Activated naive CD4-positive, alpha-beta T cell treated with anti-CD3 and anti-CD28 coated beads, Interleukin-2, amount 50 U/mL, for 72 hours (primary cell): ENCODE results near the gene SRPRB. TPM values are rescaled to one million over a fixed set of nuclear protein-coding genes. Genes with fewer than 3 reads are reported as not detected.

ENCODE experiments used
- ATAC-seq, 2 donors: fragments of 150-1000 bp; cut with Tn5 transposase; 2 replicates each; pipeline ENCODE4 v1.10.0; 2021; ENCODE audit warnings: mild to moderate bottlenecking in 2 of 2, moderate library complexity in 2 of 2
- DNase-seq, 2 donors: peaks; one replicate each; pipeline ENCODE4 v3.0.0; 2021 to 2022; ENCODE audit warnings: low spot score in 2 of 2
- H3K27ac Mint-ChIP-seq, 2 donors: one replicate each; pipeline ENCODE4 v1.8.0; 2022; ENCODE audit warnings: mild to moderate bottlenecking in 2 of 2, mixed read lengths in 2 of 2
- H3K36me3 Mint-ChIP-seq, 2 donors: one replicate each; pipeline ENCODE4 v1.8.0; 2022; ENCODE audit warnings: mixed read lengths in 2 of 2
- H3K9me3 Mint-ChIP-seq, 2 donors: one replicate each; pipeline ENCODE4 v1.8.0; 2022; ENCODE audit warnings: mixed read lengths in 2 of 2
- total RNA-seq, 2 donors: library from RNA; stranded (reverse); gene quantifications; one replicate each; pipeline ENCODE4 v1.2.3, GENCODE V29; 2022

Gene SRPRB
- total RNA-seq, 2 donors from 2014 or later: 30.6 to 50.1 TPM

DNA sequence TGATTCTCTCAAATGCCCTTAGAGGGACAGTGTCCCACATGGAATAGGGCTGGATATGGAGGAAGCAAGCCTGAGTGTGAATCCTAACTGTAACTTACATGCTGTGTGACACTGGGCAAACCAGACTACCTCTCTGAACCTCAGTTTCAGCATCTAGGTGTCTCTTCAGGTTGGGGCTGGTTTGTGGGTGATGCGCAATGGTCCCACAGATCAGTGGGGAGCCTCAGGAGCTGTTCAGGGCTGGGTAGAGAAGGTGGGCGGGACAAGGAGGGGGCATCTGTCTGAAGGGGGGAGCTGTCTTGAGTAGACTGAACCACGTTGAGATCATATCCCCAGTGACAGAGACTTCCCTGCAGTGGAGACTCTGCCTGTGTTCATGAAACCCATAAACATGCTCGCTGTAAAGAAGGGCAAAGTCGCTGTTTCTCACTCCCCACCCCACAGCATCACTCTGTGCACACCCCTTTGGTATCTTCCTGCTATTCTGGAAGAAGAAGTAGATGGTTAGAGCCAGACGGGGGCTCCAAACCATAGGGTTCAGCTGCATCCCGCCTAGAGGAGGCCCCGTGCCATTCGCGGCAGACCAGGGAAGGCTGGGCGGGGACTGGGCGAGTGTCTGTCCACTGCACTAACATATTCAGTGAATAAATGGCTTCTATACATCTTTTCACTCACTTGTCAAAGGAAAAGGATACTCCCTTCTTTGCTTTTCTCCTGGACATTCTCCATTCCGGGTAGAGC, 28.4 kb downstream of the SRPRB start:
- peak overlapping the region in 1 of 2 donors; percentile 79 for H3K27ac Mint-ChIP-seq
- ATAC-seq: no peak
- no peak for DNase-seq
- no peaks in the 10 kb centered on the region for H3K36me3 Mint-ChIP-seq
- no peaks in the 10 kb centered on the region for H3K9me3 Mint-ChIP-seq

DNA sequence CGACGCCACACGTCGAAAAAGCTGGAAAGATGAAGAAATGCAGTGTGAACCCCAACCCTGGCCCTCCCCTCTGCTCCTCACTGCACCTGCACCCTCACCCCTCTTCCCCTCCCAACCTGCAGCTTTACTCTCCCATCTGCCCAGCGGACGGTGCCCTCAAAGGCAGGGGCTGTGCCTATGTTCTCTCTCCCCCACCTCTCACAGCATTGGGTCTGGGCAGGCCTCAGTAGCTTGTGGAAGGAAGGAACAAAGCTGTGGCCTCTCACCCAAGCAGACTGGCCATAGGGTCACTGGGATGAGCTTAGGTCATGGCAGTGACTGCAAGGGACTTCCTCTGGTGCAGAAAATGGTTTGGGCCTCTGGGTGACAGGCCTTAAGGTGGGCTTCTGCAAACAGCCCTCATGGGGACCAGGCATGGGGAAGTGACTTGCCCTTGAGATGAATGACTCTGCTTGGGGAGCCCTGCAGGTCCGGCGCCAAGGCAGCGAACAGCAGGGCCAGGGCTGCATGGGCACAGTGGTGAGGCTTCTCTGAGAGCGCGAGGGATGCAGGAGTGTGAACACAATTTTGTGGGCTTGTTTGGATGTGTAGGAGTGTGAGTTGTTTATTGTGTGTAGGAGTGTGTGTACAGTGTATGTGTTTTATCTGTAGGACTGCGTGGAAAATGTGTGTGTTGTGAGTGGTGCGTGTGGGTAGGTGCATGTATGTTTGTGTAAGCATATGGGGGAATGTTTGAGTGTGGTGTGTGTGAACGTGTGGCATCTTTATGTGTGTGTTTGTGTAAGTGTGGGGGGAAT, 29.2 kb downstream of the SRPRB start:
- no peaks in the 10 kb centered on the region for H3K36me3 Mint-ChIP-seq
- no peak overlapping the region for H3K27ac Mint-ChIP-seq
- DNase-seq (no peak), ATAC-seq (no peak)
- no peaks in the 10 kb centered on the region for H3K9me3 Mint-ChIP-seq

DNA sequence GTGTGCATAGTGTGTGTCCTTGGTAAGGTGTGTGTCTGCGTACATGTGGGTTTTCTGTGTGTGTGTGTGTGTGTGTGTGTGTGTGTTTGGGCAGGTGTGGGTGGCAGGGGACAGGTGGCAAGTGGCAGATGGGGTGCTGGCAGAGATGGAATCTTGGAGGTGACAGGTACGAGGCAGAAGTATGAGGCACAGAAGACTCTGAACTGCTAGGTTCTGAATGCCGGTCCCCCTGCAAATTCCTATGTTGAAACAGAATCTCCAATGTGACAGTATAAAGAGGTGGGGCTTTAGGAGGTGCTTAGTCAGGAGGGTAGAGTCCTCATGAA, 29.8 kb downstream of the SRPRB start:
- no peaks in the 10 kb centered on the region for H3K36me3 Mint-ChIP-seq
- DNase-seq (no peak), ATAC-seq (no peak)
- no peak overlapping the region for H3K27ac Mint-ChIP-seq
- H3K9me3 Mint-ChIP-seq: no peaks in the 10 kb centered on the region

DNA sequence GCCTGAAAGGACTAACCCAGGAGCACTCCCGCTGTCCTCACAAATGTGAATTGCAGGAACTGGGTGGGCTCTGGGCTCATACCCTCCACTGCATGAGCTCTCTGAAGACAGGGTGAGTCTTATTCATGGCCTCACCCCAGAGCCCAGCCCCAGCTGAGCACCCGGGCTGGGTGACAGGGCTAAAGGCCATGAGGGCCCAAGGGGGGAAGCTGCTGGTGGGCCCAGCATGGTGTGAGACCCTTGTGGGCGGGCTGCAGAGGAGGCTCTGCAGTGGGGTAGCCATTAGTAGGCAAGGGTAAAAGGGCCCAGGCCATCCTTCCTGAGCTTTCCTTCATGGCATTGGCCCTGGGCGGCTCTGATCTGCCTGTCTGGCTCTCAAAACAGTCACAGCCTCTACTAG, 30.3 kb downstream of the SRPRB start:
- Mint-ChIP-seq H3K27ac (no peak overlapping the region), H3K36me3 (no peaks in the 10 kb centered on the region), H3K9me3 (no peaks in the 10 kb centered on the region)
- ATAC-seq: no peak
- DNase-seq: no peak

DNA sequence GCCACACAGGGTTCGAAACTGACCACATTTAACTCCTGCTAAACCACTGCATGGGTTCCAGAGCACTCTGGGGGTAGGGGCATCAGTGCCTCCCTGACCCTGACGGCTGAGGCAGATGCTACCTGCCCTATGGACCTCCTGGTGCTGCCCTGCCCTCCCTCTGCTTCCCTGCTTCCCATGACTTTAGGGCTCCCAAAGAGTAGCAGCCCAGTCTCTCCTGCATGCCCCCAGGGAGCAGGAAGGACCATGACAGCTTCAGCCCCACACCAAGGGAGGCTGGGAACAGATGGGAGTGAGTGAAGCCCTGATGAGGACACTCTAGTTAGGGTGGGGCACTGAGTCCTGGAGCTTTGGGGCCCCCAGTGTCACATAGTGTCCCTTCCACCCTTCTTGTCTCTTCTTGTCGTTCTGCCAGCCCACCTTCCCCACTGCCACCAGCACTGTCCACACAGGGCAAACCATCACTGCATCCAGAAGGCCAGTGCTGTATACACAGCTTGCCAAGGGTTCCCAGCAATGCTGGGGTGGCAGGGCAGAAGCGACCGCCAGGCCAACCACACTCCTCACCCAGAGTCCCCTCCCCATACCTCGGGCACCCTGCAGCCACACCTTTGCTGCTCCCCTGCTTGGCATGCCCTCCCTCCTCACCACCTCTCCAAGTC, 31.0 kb downstream of the SRPRB start:
- H3K27ac Mint-ChIP-seq: no peak overlapping the region
- no peaks in the 10 kb centered on the region for H3K9me3 Mint-ChIP-seq
- no peaks in the 10 kb centered on the region for H3K36me3 Mint-ChIP-seq
- DNase-seq (no peak), ATAC-seq (no peak)

DNA sequence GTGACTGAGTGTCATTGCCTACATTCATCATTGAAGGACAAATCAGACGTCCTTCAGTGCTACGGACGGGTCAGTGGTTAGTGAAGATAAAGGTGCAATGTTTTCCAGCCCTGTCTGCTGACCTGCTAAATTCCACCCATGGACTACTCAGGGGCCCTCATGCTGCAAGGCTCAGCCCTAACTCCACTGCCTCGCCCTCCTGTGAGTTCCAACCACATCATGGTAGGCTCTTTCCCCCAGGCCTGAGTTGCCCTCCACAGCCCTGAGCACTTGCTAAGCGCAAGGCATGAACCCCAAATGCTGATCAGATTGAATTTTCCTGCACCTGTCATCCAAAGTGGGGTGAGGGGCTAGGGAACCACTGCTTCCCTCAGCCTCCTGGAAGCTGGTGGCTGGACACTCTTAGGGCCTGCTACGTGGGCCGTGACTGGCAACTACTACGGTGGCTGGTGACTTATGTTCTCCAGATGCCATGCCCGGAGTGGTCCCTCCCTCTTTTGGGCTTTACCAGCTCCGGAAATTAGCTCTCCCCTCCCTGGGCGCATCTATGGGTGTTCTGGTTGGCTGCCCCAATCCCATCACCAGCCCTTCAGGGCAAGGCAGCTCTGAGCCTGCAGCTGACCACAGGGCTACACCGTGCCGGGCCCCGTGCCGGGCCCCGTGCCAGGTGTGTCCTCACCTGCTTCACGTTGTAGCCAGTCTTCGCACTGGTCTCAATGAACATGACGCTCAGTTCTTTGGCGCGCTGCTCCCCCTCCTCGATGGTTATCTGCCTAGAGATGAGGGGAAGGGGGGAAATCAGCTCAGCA, 32.1 kb downstream of the SRPRB start:
- ATAC-seq (no peak), DNase-seq (no peak)
- Mint-ChIP-seq H3K9me3 (no peaks in the 10 kb centered on the region), H3K27ac (no peak overlapping the region), H3K36me3 (no peaks in the 10 kb centered on the region)

DNA sequence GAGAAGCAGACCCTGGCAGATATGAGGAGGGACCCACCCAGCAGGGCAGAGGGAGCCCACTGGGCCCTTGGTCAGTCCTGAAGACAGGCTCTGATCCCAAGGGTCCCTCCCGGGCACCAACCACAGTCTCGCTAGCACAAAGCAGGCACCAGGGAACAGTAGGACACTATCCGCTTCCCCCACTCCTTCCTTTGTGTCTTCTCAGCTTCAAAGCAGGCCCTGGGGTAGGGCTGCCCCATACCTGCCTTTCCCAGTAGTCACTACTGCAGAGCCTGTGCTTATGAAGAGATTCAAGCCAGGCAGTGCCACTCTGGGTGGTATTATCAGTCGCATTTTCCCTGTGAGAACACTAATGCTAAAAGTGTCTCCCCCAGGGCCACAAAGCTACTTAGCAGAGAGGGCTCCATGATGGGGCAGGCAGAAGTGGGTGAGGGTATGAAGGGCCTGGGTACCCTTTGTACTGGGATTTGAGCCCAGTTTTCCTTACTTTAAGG, 32.7 kb downstream of the SRPRB start:
- Mint-ChIP-seq H3K9me3 (no peaks in the 10 kb centered on the region), H3K36me3 (no peaks in the 10 kb centered on the region), H3K27ac (no peak overlapping the region)
- DNase-seq: no peak
- ATAC-seq: no peak

DNA sequence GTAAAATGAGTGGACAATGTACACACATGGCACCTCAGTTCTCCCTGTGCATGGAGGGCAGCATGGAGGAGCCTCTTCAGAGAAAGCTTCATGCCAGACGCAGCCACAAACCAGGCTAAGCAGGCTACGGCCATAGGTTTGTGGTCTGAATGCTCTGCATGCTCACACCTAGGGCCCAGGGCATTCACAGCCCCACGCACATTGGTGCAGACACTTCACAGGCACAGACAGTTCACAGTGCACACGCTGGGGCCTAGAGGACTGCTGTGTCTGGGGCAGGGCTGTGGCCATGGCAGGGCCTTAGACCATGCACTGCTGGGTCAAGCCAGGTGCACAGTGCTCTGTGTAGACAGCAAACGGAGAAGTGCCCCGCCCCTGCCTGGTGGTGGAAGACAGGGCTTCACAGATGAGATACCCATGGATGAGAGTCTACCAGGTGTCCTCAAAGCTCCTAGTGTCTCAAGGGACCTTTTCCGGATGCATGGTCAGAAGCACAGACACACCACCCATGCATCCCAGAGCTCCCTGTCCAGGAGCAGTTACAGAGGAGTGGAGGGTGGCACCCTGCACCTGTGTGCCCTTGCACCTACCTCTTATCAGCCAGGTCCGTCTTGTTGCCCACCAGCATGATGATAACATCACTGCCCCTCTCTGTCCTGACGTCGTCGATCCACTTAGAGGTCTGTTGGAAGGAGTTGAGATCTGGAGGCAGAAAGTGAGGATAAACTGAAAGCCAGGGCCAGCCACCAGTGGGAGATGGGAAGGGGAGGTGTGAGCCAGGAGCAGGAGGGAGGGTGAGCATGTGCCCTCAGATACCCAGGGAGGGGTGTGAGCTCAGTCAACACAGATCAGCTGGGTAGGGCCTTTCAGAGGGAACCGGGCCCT, 33.5 kb downstream of the SRPRB start:
- Mint-ChIP-seq H3K27ac (no peak overlapping the region), H3K36me3 (no peaks in the 10 kb centered on the region)
- no peak for ATAC-seq

DNA sequence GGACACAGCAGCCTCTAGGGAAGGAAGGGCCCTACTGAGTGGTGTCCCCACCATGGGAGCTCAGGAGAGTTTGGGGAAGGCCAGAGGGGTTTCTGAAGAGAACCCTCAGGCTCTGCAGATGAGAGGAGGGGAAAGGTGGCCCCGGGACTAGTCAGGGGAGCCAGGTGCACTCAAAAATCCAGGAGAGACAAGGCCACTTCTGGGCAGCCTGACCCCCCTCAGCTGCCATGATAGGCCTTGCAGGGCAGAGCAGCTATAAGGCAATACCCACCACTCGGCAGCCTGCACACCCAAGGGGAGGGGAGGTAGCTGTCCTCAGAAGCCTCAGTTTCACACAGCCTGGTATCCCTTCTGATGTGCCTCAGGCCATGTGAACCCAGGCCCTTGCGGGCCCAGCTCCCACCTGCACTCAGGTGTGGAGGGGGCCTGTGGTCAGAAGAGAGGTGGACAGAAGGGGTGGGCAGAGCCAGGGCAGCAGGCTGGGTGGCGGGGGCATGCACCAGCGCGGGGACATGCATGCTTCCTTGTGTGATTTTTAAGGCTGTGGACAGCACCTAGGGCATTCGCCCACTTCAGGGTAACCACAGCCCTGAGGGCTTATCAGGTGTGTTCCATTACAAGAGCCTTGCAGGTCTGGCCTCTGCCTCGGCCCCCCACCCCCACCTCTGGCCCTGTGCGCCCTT, 34.6 kb downstream of the SRPRB start:
- H3K27ac Mint-ChIP-seq: no peak overlapping the region
- H3K36me3 Mint-ChIP-seq: no peaks in the 10 kb centered on the region
- ATAC-seq (no peak), DNase-seq (no peak)
- no peaks in the 10 kb centered on the region for H3K9me3 Mint-ChIP-seq

More for the DNA sequence above, 33.5 kb downstream of the SRPRB start:
- no peaks in the 10 kb centered on the region for H3K9me3 Mint-ChIP-seq
- no peak for DNase-seq

DNA sequence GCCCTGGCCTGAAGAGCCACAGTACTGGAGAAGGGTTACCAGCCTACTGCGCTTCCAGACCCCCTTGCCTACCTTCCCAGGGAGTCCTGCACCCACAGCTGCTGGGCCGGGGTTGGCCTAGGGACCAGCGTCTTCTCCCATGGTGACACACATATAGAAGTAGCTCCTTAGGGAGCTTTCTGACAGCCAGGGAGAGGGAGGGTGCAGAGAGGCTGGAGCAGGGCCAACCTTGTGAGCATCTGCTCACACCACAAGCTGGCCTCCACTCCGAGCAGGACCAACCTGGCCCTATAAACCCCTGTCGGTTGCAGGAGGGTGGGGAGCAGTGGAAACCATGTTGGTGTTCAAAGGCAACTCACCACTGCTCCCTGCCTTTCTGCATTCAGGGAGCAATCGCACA, 35.2 kb downstream of the SRPRB start:
- Mint-ChIP-seq H3K27ac (no peak overlapping the region), H3K9me3 (no peaks in the 10 kb centered on the region), H3K36me3 (no peaks in the 10 kb centered on the region)
- ATAC-seq (no peak), DNase-seq (no peak)

DNA sequence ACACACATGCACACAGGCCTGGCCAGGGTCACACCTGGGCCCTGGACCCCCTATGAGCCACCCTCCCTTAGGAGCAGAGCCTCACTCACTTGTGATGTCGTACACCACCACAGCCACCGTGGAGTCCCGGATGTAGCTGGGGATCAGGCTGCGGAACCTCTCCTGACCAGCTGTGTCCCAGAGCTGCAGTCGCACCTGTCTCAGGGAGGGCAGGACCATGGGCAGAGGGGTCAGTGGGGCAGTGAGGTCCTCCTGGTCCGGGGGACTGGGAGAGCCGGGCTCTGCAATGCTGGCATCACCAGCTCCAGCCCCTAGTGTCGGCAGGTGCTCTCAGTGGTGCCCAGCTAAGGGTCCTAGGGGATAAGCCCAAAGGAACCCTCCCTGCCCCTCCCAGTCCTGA, 35.6 kb downstream of the SRPRB start:
- no peak overlapping the region for H3K27ac Mint-ChIP-seq
- ATAC-seq (no peak), DNase-seq (no peak)
- H3K9me3 Mint-ChIP-seq: no peaks in the 10 kb centered on the region
- no peaks in the 10 kb centered on the region for H3K36me3 Mint-ChIP-seq

DNA sequence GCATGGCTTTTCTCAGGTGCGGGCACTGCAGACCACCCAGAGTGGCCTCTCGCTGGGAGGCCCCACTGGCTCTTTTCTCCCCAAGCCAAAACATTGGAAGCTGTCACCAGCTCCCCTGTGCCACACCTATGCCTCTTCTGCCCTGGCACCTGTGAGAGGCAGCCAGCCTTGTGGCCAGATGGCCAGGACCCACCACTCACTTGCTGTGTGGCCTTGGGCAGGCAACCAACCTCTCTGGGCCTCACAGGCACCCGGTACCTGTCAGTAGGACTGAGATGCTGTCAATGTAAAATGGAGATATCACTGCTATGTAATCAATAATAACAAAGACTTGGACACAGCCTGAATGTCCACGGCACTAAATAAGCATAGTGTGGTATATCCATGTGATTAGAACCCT, 36.5 kb downstream of the SRPRB start:
- Mint-ChIP-seq H3K9me3 (no peaks in the 10 kb centered on the region), H3K27ac (no peak overlapping the region), H3K36me3 (no peaks in the 10 kb centered on the region)
- no peak for ATAC-seq
- peak in 1 of 2 donors; percentile 35 for DNase-seq

DNA sequence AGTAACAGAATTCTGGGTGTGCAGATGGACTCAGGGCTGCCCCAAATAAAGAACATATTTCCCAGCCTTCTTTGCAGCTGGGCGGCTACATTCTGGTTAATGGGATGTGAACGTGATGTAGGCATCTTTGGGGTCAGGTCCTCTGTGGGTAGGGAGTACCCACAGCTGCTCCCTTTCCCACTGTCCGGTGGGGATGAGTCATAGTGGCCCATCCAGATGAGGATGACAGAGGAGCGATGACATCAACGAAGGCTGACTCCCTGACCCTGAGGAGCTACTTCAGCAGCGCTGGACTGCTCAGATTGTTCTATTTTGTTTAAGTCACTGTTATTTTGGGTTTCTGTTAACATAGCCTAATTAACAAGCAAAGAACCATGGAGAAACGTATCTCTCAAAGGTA, 38.0 kb downstream of the SRPRB start:
- H3K9me3 Mint-ChIP-seq: no peaks in the 10 kb centered on the region
- ATAC-seq (no peak), DNase-seq (no peak)
- no peaks in the 10 kb centered on the region for H3K36me3 Mint-ChIP-seq
- no peak overlapping the region for H3K27ac Mint-ChIP-seq

DNA sequence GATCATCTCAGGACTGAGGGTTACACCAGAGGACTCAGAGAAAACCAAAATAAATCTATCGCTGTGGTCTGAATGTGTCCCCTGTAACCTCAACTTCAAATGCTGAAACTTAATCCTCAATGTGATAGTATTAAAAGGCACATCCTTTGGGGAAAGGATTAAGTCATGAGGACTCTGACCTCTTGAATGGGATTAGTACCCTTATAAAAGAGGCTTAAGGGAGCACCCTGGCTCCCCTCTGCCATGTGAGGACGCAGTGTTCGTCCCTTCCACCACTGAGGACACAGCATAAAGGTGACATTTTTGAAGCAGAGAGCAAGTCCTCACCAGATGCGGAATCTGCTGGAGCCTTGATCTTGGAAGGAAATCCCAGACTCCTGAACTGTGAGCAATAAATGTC, 39.5 kb downstream of the SRPRB start:
- no peak overlapping the region for H3K27ac Mint-ChIP-seq

DNA sequence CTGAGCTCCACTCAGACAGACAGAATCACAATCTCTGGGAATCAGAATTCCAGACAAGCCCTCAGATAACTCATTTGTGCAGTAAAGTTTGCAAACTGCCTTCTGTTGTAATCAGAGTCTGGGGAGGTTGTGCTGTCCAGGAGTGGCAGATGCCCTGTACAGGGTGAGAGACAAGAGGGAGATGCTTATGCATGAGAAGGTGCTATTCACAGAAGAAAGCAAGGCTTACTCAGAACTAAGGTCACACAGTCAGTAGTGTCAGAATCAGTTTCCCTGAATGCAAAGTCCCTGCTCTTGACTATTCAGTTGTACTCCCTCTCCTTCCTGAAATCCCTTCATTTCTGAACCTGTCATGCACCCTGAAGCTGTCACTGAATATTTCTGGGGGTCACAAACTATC, 43.7 kb downstream of the SRPRB start:
- DNase-seq: no peak
- Mint-ChIP-seq H3K9me3 (no peaks in the 10 kb centered on the region), H3K27ac (no peak overlapping the region), H3K36me3 (no peaks in the 10 kb centered on the region)
- peak in 1 of 2 donors; percentile 51 for ATAC-seq

More for the DNA sequence above, 39.5 kb downstream of the SRPRB start:
- ATAC-seq (no peak), DNase-seq (no peak)
- no peaks in the 10 kb centered on the region for H3K36me3 Mint-ChIP-seq
- H3K9me3 Mint-ChIP-seq: no peaks in the 10 kb centered on the region
